HG03095 (cell line): Measurements from ENCODE around the gene TOM1L2.
"Not testable (repeated sequence)": the region's sequence is repeated elsewhere in the genome, so short reads cannot be mapped to it uniquely, and the experiment has no call there.

Source experiments
- ATAC-seq: cut with Tn5 transposase; IDR thresholded peaks from one replicate; pipeline ENCODE4 v1.9.1; 2021; ENCODE audit warnings: moderate library complexity; ENCODE audit not compliant: unreplicated experiment

TOM1L2 gene

GRCh38 chr17:17995887-17996286, 23.7 kb upstream of the TOM1L2 start:
- ATAC-seq, result not testable (repeated sequence)

- no peak for ATAC-seq
Observed at GRCh38 chr17:17994271-17995069, 22.3 kb upstream of the TOM1L2 start.

- no peak for ATAC-seq
Observed at GRCh38 chr17:17993852-17994251, 21.7 kb upstream of the TOM1L2 start.

GRCh38 chr17:17993366-17993765, 21.2 kb upstream of the TOM1L2 start:
- ATAC-seq, result no peak

GRCh38 chr17:17990282-17990681, 18.1 kb upstream of the TOM1L2 start:
- ATAC-seq, result no peak

GRCh38 chr17:17989618-17990017, 17.4 kb upstream of the TOM1L2 start:
- no peak for ATAC-seq

GRCh38 chr17:17989081-17989480, 16.9 kb upstream of the TOM1L2 start:
- no peak for ATAC-seq

GRCh38 chr17:17988427-17988945, 16.3 kb upstream of the TOM1L2 start:
- no peak for ATAC-seq

GRCh38 chr17:17987901-17988300, 15.7 kb upstream of the TOM1L2 start:
- ATAC-seq, result no peak

- ATAC-seq, result no peak
Observed at GRCh38 chr17:17987187-17987896, 15.1 kb upstream of the TOM1L2 start.

GRCh38 chr17:17985555-17985954, 13.4 kb upstream of the TOM1L2 start:
- no peak for ATAC-seq

- no peak for ATAC-seq
Observed at GRCh38 chr17:17985153-17985552, 13.0 kb upstream of the TOM1L2 start.

- no peak for ATAC-seq
Observed at GRCh38 chr17:17983776-17984175, 11.6 kb upstream of the TOM1L2 start.

GRCh38 chr17:17983376-17983775, 11.2 kb upstream of the TOM1L2 start:
- no peak for ATAC-seq

- ATAC-seq, result no peak
Observed at GRCh38 chr17:17982801-17983200, 10.6 kb upstream of the TOM1L2 start.

- ATAC-seq, result no peak
Observed at GRCh38 chr17:17981330-17981729, 9.1 kb upstream of the TOM1L2 start.

GRCh38 chr17:17979778-17980177, 7.6 kb upstream of the TOM1L2 start:
- ATAC-seq, result no peak

GRCh38 chr17:17978481-17979424, 6.6 kb upstream of the TOM1L2 start:
- no peak for ATAC-seq

- ATAC-seq, result no peak
Observed at GRCh38 chr17:17976931-17977570, 4.9 kb upstream of the TOM1L2 start.

- no peak for ATAC-seq
Observed at GRCh38 chr17:17975436-17975835, 3.2 kb upstream of the TOM1L2 start.

GRCh38 chr17:17972952-17973254, 703 bp upstream of the TOM1L2 start:
- no peak for ATAC-seq
